Suprapubic skin (tissue), 3 donors: Measurements from ENCODE around the gene TRMU.

Experiments used
- POLR2A ChIP-seq, 2 donors: fragments of 450-650 bp; IDR thresholded peaks; one replicate each; pipeline ENCODE4 v1.6.1; 2017; ENCODE audit warnings: antibody characterized with exemption in 2 of 2, mild to moderate bottlenecking in 2 of 2, moderate library complexity in 2 of 2
- TF ChIP-seq, protein P1 (sequence below), 2 donors: fragments of 200-600 bp in 1 of 2; fragments of 450-650 bp in 1 of 2; sonication (generic) in 1 of 2; IDR thresholded peaks; one replicate each; pipeline ENCODE4 v1.5.1; 2016 to 2019; ENCODE audit warnings: antibody characterized with exemption in 2 of 2, mild to moderate bottlenecking in 1 of 2, moderate library complexity in 1 of 2

DNA sequence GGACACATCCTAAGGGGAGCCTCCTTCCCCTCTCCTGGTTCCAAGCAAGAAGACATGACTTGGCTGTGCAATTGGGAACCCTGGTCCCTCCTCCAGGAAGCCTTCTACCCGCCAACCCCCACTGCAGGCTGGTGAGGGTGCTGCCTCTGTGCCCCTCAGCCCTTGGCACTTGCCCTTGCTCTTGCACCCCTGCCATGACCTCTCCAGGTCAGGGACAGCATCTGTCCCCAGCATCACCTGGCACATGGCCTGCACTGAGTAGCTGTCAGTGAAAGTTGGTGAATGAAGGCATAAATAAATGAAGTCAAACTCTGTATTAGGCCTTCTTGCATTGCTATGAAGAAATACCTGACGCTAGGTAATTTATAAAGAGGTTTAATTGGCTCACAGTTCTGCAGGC lies 40.7 kb upstream of the TRMU start:
- TF ChIP-seq, protein P1, sequence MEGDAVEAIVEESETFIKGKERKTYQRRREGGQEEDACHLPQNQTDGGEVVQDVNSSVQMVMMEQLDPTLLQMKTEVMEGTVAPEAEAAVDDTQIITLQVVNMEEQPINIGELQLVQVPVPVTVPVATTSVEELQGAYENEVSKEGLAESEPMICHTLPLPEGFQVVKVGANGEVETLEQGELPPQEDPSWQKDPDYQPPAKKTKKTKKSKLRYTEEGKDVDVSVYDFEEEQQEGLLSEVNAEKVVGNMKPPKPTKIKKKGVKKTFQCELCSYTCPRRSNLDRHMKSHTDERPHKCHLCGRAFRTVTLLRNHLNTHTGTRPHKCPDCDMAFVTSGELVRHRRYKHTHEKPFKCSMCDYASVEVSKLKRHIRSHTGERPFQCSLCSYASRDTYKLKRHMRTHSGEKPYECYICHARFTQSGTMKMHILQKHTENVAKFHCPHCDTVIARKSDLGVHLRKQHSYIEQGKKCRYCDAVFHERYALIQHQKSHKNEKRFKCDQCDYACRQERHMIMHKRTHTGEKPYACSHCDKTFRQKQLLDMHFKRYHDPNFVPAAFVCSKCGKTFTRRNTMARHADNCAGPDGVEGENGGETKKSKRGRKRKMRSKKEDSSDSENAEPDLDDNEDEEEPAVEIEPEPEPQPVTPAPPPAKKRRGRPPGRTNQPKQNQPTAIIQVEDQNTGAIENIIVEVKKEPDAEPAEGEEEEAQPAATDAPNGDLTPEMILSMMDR (IDR thresholded peaks at IDR 0.05): no peak
- no peak for TF ChIP-seq POLR2A (IDR thresholded peaks at IDR 0.05)
